ENCODE measurements around the gene APOL4.
"Not testable (repeated sequence)": the region's sequence is repeated elsewhere in the genome, so short reads cannot be mapped to it uniquely, and the experiment has no call there.

Gene APOL4

DNA sequence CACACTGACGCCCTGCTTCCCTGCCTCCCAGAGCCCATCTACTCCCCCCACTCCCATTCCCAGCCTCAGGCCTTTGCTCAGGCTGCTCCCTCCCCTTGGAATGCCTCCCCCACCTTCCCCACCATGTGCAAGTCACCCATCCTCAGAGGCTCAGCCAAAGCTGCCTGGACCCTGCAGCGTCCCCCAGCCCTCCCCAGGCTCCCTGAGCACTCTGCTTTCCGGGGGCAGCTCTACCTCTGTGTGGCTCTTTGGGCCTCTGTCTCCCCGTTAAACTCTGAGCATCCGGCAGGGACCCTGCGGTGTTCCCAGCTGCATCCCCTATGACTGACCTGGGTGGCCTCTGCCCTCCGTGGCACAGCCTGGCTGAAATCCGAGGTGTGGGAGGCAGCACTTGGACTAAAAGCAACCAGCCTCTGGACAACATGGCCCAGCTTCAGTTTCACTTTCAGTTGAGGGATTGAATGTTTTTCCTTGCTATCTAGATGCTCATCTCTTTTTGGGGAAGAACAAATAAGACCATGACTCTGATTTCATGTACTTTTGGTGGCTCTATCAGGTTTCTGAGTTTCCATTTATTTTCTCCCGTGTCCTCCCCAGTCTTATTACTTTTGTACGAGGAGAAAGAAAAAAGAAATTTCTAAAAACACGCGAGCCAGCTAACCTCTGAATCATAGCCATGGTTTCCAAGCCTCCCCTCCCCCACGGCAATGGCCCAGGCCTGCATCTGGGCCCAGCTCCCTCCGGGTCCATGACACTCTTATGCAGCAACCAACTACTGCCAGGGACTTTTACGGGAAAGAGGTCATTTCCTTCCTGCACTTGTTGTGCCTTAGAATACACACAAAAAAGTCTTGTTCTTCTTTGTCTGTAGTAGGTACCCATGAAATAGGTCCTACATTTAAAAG is 44.8 kb downstream of the APOL4 start:
- Histone ChIP-seq H3K4me3 (ENCODE audit: insufficient read depth, low read depth, low read length, poor library complexity, severe bottlenecking) (peak overlapping the region; percentile 69), H3K27me3 (replicated peaks; ENCODE audit: control insufficient read depth, insufficient read depth, low read length, poor library complexity, severe bottlenecking) (no peaks in the 10 kb centered on the region), H3K27ac (ENCODE audit: insufficient read depth, low read length, poor library complexity, severe bottlenecking) (peak overlapping the region; percentile 94), H3K4me1 (ENCODE audit: control insufficient read depth, insufficient read depth, low read length, poor library complexity, severe bottlenecking) (peaks cover 67% of the 10 kb centered on the region), H3K36me3 (ENCODE audit: control insufficient read depth, insufficient read depth, low read length) (peaks cover 11% of the 10 kb centered on the region), H3K9me3 (ENCODE audit: control insufficient read depth, low read length) (no peaks in the 10 kb centered on the region)
- peak; percentile 67 to 73 (median 71) for DNase-seq

DNA sequence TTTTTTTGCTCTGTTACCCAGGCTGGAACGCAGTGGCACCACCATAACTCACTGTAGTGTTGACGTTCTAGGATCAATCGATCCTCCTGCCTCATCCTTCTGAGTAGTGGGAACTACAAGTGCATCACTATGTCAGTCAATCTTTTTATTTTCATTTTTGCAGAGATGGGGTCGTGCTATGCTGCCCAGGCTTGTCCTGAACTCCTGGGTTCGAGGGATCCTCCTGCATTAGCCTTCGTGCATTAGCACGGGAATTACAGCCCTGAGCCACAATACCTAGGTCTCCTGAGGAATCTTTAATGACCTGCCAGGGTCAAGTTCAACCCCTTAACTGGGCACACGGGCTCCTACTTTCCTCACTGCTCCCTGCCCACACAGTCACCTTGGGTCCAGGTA is 45.5 kb downstream of the APOL4 start:
- Histone ChIP-seq H3K4me1 (ENCODE audit: control insufficient read depth, insufficient read depth, low read length, poor library complexity, severe bottlenecking) (peaks cover 65% of the 10 kb centered on the region), H3K4me3 (ENCODE audit: insufficient read depth, low read depth, low read length, poor library complexity, severe bottlenecking) (peak overlapping the region; percentile 69), H3K9me3 (ENCODE audit: control insufficient read depth, low read length) (no peaks in the 10 kb centered on the region), H3K36me3 (ENCODE audit: control insufficient read depth, insufficient read depth, low read length) (peaks cover 11% of the 10 kb centered on the region), H3K27ac (ENCODE audit: insufficient read depth, low read length, poor library complexity, severe bottlenecking) (peak overlapping the region; percentile 94), H3K27me3 (replicated peaks; ENCODE audit: control insufficient read depth, insufficient read depth, low read length, poor library complexity, severe bottlenecking) (no peaks in the 10 kb centered on the region)
- DNase-seq, result no peak

DNA sequence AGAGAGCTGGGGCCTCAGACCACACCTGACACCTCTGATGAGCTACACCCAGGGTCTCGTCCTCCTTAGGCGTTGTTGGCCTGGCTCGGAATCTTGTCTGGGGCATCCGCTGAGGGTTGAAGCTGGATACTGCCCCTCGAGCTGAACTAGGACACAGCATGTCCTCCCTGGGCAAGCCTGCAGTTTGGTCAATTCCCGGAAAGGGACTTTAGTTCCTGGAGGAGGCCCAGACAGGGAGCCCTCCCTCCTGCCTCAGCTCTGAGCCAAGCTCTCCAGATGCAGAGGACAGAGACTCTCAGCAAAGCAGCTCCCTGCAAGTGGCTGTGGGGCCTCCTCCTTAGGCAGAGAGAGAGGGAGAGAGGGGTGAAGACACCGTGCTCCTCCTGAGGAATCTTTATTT is 45.9 kb downstream of the APOL4 start:
- Histone ChIP-seq H3K27ac (ENCODE audit: insufficient read depth, low read length, poor library complexity, severe bottlenecking) (peak overlapping the region; percentile 94), H3K27me3 (replicated peaks; ENCODE audit: control insufficient read depth, insufficient read depth, low read length, poor library complexity, severe bottlenecking) (no peaks in the 10 kb centered on the region), H3K9me3 (ENCODE audit: control insufficient read depth, low read length) (no peaks in the 10 kb centered on the region), H3K4me1 (ENCODE audit: control insufficient read depth, insufficient read depth, low read length, poor library complexity, severe bottlenecking) (peaks cover 61% of the 10 kb centered on the region), H3K4me3 (ENCODE audit: insufficient read depth, low read depth, low read length, poor library complexity, severe bottlenecking) (peak overlapping the region; percentile 69), H3K36me3 (ENCODE audit: control insufficient read depth, insufficient read depth, low read length) (peaks cover 11% of the 10 kb centered on the region)
- no peak for DNase-seq

DNA sequence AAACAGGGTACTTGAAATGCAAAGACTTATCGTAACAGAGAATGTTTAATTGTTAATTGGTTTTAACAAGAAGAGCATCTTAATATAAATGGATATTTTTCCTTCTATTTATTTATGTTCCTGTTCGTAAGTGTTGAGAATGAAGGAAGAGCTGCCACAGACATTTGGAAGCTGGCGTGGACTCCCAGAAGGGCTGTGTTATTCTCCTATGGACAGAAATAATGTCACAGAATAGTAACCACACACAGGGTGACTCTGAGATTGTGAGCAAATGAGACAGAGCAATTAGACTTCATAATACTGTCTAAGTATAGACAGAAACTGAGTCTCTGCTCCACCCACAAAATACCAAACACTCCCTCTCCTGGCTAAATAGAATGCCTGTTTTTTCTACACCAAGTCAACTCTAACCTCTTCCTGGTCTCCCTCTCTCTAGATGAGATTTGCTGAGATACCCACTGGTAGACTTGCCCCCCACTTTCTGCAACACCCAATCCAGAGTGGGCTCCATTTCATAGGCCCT is 47.1 kb downstream of the APOL4 start:
- peaks cover 51% of the 10 kb centered on the region for H3K4me1 ChIP-seq (ENCODE audit: control insufficient read depth, insufficient read depth, low read length, poor library complexity, severe bottlenecking)
- no peak overlapping the region for H3K4me3 ChIP-seq (ENCODE audit: insufficient read depth, low read depth, low read length, poor library complexity, severe bottlenecking)

DNA sequence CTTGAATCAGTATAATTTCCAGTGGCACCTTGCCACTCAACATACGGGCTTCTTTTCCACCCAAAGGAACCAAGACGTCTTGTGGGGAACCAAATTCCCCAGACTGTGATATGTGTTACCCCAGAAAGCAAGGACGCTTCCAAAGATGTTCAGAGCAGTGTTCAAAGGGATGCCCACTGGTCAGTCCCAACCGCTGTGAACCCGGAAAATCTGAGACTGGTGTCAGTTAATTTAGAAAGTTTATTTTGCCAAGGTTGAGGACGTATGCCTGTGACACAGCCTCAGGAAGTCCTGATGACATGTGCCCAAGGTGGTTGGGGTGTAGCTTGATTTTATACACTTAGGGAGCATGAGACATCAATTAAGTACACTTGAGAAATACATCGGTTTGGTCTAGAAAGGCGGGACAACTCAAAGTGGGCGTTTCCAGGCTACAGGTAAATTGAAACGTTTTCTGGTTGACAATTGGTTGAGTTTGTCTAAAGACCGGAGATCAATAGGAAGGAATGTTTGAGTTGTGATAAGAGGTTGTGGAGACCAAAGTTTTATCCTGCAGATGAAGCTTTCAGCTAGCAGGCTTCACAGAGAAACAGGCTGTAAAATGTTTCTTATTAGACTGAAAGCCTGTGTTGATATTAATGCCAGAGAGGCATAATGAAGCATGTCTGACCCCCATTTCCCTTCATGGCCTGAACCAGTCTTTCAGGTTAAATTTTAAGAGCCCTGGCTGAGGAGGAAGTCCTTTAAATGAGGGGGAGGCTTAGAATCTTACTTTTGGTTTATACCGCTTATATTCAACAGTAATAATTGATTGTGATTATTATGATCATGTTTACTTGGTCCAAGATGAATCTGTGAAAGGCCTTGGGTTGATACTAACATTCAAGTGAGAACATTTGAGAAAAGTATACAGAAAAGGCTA is 47.8 kb downstream of the APOL4 start:
- no peaks in the 10 kb centered on the region for H3K9me3 ChIP-seq (ENCODE audit: control insufficient read depth, low read length)
- no peaks in the 10 kb centered on the region for H3K27me3 ChIP-seq (replicated peaks; ENCODE audit: control insufficient read depth, insufficient read depth, low read length, poor library complexity, severe bottlenecking)
- H3K27ac ChIP-seq (ENCODE audit: insufficient read depth, low read length, poor library complexity, severe bottlenecking), result peak overlapping the region; percentile 40
- no peak overlapping the region for H3K4me3 ChIP-seq (ENCODE audit: insufficient read depth, low read depth, low read length, poor library complexity, severe bottlenecking)
- DNase-seq, result no peak
- peaks cover 24% of the 10 kb centered on the region for H3K36me3 ChIP-seq (ENCODE audit: control insufficient read depth, insufficient read depth, low read length)
- peaks cover 44% of the 10 kb centered on the region for H3K4me1 ChIP-seq (ENCODE audit: control insufficient read depth, insufficient read depth, low read length, poor library complexity, severe bottlenecking)

More for the DNA sequence above, 47.1 kb downstream of the APOL4 start:
- no peaks in the 10 kb centered on the region for H3K27me3 ChIP-seq (replicated peaks; ENCODE audit: control insufficient read depth, insufficient read depth, low read length, poor library complexity, severe bottlenecking)
- peaks cover 16% of the 10 kb centered on the region for H3K36me3 ChIP-seq (ENCODE audit: control insufficient read depth, insufficient read depth, low read length)
- DNase-seq, result no peak
- no peaks in the 10 kb centered on the region for H3K9me3 ChIP-seq (ENCODE audit: control insufficient read depth, low read length)
- H3K27ac ChIP-seq (ENCODE audit: insufficient read depth, low read length, poor library complexity, severe bottlenecking), result peak overlapping the region; percentile 94

DNA sequence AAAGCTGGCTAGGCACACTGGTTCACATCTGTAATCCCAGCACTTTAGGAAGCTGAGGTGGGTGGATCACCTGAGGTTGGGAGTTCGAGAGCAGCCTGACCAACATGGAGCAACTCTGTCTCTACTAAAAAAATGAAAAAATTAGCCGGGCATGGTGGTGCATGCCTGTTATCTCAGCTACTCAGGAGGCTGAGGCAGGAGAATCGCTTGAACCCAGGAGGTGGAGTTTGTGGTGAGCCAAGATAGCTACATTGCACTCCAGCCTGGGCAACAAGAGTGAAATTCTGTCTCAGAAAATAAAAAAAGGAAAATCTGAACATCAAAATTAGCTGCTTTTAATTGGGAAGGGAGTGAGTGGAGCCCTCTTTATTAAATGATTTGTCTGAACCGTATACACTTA is 48.8 kb downstream of the APOL4 start:
- not testable (repeated sequence) for H3K9me3 ChIP-seq (ENCODE audit: control insufficient read depth, low read length); H3K27me3 ChIP-seq (replicated peaks; ENCODE audit: control insufficient read depth, insufficient read depth, low read length, poor library complexity, severe bottlenecking); DNase-seq; H3K4me3 ChIP-seq (ENCODE audit: insufficient read depth, low read depth, low read length, poor library complexity, severe bottlenecking)
- H3K36me3 ChIP-seq (ENCODE audit: control insufficient read depth, insufficient read depth, low read length), result peaks cover 33% of the 10 kb centered on the region
- H3K27ac ChIP-seq (ENCODE audit: insufficient read depth, low read length, poor library complexity, severe bottlenecking), result peak overlapping the region; percentile 40
- peaks cover 41% of the 10 kb centered on the region for H3K4me1 ChIP-seq (ENCODE audit: control insufficient read depth, insufficient read depth, low read length, poor library complexity, severe bottlenecking)

DNA sequence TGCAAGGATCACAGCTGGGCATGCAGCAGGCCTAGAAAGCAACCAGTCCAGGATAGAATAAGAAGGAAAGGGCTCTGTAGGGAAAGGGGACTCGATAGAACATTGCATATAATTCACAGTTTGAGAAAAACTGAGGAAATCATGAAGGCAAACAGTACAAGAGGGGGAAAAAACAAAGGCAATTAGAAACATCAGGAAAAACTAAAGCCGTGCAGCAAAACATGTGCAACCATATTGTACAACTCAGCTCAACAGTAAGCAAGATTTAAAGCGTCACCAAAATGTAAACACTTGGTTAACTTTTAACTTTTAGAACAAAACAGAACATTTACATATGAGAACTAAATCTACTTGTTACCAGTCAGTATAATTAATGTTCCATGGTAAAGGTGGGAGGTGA is 49.5 kb downstream of the APOL4 start:
- Histone ChIP-seq H3K9me3 (ENCODE audit: control insufficient read depth, low read length) (no peaks in the 10 kb centered on the region), H3K27ac (ENCODE audit: insufficient read depth, low read length, poor library complexity, severe bottlenecking) (no peak overlapping the region), H3K4me1 (ENCODE audit: control insufficient read depth, insufficient read depth, low read length, poor library complexity, severe bottlenecking) (peaks cover 41% of the 10 kb centered on the region), H3K36me3 (ENCODE audit: control insufficient read depth, insufficient read depth, low read length) (peaks cover 40% of the 10 kb centered on the region), H3K27me3 (replicated peaks; ENCODE audit: control insufficient read depth, insufficient read depth, low read length, poor library complexity, severe bottlenecking) (no peaks in the 10 kb centered on the region), H3K4me3 (ENCODE audit: insufficient read depth, low read depth, low read length, poor library complexity, severe bottlenecking) (no peak overlapping the region)
- no peak for DNase-seq

DNA sequence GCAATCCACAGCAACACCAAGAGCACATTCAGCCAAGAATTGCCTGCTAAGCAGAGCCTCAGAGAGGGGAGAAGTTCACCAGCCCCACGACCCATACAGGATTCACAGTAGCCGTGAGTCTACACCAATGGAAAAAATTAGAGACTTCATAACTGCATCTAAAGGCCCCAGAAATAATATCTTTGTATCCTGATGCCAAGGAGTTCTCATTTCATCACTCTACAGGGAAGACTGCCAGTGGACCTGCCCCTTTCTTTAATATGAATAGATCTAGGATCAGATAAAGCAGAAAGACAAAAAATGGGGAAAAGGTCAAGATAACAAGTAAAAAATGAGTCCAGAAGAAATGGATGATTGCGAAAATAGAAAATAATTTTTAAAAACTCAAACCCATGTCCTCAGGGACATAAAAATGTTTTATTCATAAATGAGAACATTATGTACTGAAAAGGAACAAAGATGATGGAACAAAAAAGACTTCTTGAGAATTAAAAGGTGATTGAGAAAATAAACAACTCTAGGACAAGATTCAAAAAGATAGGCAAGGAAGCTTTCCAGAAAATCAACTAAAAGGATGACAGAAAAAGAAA is 50.5 kb downstream of the APOL4 start:
- H3K27me3 ChIP-seq (replicated peaks; ENCODE audit: control insufficient read depth, insufficient read depth, low read length, poor library complexity, severe bottlenecking), result no peaks in the 10 kb centered on the region
- peak overlapping the region; percentile 31 for H3K27ac ChIP-seq (ENCODE audit: insufficient read depth, low read length, poor library complexity, severe bottlenecking)
- H3K4me1 ChIP-seq (ENCODE audit: control insufficient read depth, insufficient read depth, low read length, poor library complexity, severe bottlenecking), result peaks cover 34% of the 10 kb centered on the region
- H3K9me3 ChIP-seq (ENCODE audit: control insufficient read depth, low read length), result no peaks in the 10 kb centered on the region
- H3K4me3 ChIP-seq (ENCODE audit: insufficient read depth, low read depth, low read length, poor library complexity, severe bottlenecking), result no peak overlapping the region
- DNase-seq, result no peak
- peaks cover 48% of the 10 kb centered on the region for H3K36me3 ChIP-seq (ENCODE audit: control insufficient read depth, insufficient read depth, low read length)

DNA sequence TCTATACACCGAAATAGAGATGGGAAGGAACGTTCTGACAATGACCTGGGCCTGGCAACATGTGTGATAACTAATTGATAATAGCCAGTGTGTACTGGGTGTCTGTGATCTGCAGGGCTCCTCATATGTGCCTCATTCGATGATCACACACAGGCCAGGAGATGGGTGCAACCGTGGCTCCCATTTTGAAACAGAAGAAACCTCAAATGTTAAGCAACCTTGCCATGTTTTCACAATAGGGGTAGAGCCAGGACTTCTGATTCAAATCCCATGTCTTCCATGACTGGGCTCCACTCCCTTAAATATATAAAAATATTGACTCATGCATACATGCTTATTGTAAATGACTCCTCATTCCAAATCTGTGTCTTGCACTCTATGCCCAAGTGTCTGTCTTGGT is 52.2 kb downstream of the APOL4 start:
- Histone ChIP-seq H3K36me3 (ENCODE audit: control insufficient read depth, insufficient read depth, low read length) (peaks cover 46% of the 10 kb centered on the region), H3K27ac (ENCODE audit: insufficient read depth, low read length, poor library complexity, severe bottlenecking) (no peak overlapping the region), H3K9me3 (ENCODE audit: control insufficient read depth, low read length) (no peaks in the 10 kb centered on the region), H3K4me3 (ENCODE audit: insufficient read depth, low read depth, low read length, poor library complexity, severe bottlenecking) (no peak overlapping the region), H3K27me3 (replicated peaks; ENCODE audit: control insufficient read depth, insufficient read depth, low read length, poor library complexity, severe bottlenecking) (no peaks in the 10 kb centered on the region), H3K4me1 (ENCODE audit: control insufficient read depth, insufficient read depth, low read length, poor library complexity, severe bottlenecking) (peaks cover 18% of the 10 kb centered on the region)
- DNase-seq, result no peak

Measured in effector memory CD4-positive, alpha-beta T cell (primary cell).